Activated T-helper 1 cell treated with anti-CD3 and anti-CD28 coated beads, Interleukin-12 subunit alpha, Interleukin-12 subunit beta, Interleukin-2, Interleukin-4 antibody, amounts not matched to agents 30 ng/mL and 10 ng/mL and 1 ng/mL, durations not matched to agents 14 hours and 24 hours and 36 hours (primary cell): ENCODE data around the gene A3GALT2. TPM values are rescaled to one million over a fixed set of nuclear protein-coding genes. Genes with fewer than 3 reads are reported as not detected.
"Not testable (repeated sequence)": the region's sequence is repeated elsewhere in the genome, so short reads cannot be mapped to it uniquely, and the experiment has no call there.

Experiments
- DNase-seq: peaks from one replicate; pipeline ENCODE4 v3.0.0; 2021; ENCODE audit warnings: low spot score
- H3K27ac Mint-ChIP-seq: one replicate; pipeline ENCODE4 v1.8.0; 2021; ENCODE audit warnings: mild to moderate bottlenecking, mixed read lengths
- H3K27me3 Mint-ChIP-seq: one replicate; pipeline ENCODE4 v1.8.0; 2022; ENCODE audit warnings: mild to moderate bottlenecking, moderate library complexity, mixed read lengths; ENCODE audit not compliant: insufficient read depth
- H3K36me3 Mint-ChIP-seq: one replicate; pipeline ENCODE4 v1.8.0; 2021; ENCODE audit warnings: low read depth, mixed read lengths
- H3K4me1 Mint-ChIP-seq: one replicate; pipeline ENCODE4 v1.8.0; 2021; ENCODE audit warnings: low read depth, mixed read lengths
- H3K4me3 Mint-ChIP-seq: one replicate; pipeline ENCODE4 v1.8.0; 2021; ENCODE audit warnings: mild to moderate bottlenecking, moderate library complexity, mixed read lengths
- H3K9me3 Mint-ChIP-seq: one replicate; pipeline ENCODE4 v1.8.0; 2021; ENCODE audit warnings: mixed read lengths
- intact Hi-C: fragments of 100-400 bp; cut with micrococcal nuclease; formaldehyde crosslinking; loops from one replicate; pipeline ENCODE4 v1.15.1; 2024
- total RNA-seq: library from RNA; stranded (reverse); gene quantifications from 2 replicates; pipeline ENCODE4 v1.2.3, GENCODE V29; 2022

Gene A3GALT2
- total RNA-seq, 1 donor from 2014 or later, result not detected

GRCh38 chr1:33312413-33312749 lies 8.5 kb downstream of the A3GALT2 start:
- no peak overlapping the region for H3K4me3 Mint-ChIP-seq
- no peaks in the 10 kb centered on the region for H3K4me1 Mint-ChIP-seq
- no peaks in the 10 kb centered on the region for H3K9me3 Mint-ChIP-seq
- intact Hi-C loops, result no loop called here
- H3K27ac Mint-ChIP-seq, result no peak overlapping the region
- H3K36me3 Mint-ChIP-seq, result no peaks in the 10 kb centered on the region
- no peak for DNase-seq
- H3K27me3 Mint-ChIP-seq, result peaks cover 12% of the 10 kb centered on the region

- no peaks in the 10 kb centered on the region for H3K36me3 Mint-ChIP-seq
- no peak overlapping the region for H3K4me3 Mint-ChIP-seq
- H3K27ac Mint-ChIP-seq, result no peak overlapping the region
- intact Hi-C loops, result no loop called here
- no peaks in the 10 kb centered on the region for H3K9me3 Mint-ChIP-seq
- H3K27me3 Mint-ChIP-seq, result peaks cover 12% of the 10 kb centered on the region
- H3K4me1 Mint-ChIP-seq, result no peaks in the 10 kb centered on the region
- DNase-seq, result no peak
Observed at GRCh38 chr1:33311706-33312412, 9.0 kb downstream of the A3GALT2 start.

- H3K4me3 Mint-ChIP-seq, result no peak overlapping the region
- intact Hi-C loops, result no loop called here
- H3K27ac Mint-ChIP-seq, result no peak overlapping the region
- DNase-seq, result no peak
- no peaks in the 10 kb centered on the region for H3K4me1 Mint-ChIP-seq
- no peaks in the 10 kb centered on the region for H3K9me3 Mint-ChIP-seq
- H3K27me3 Mint-ChIP-seq, result peaks cover 17% of the 10 kb centered on the region
- no peaks in the 10 kb centered on the region for H3K36me3 Mint-ChIP-seq
Observed at GRCh38 chr1:33310702-33311101, 10.2 kb downstream of the A3GALT2 start.

- peaks cover 25% of the 10 kb centered on the region for H3K27me3 Mint-ChIP-seq
- intact Hi-C loops, H3K27ac Mint-ChIP-seq, H3K4me3 Mint-ChIP-seq, H3K9me3 Mint-ChIP-seq, DNase-seq, H3K36me3 Mint-ChIP-seq, H3K4me1 Mint-ChIP-seq: not testable (repeated sequence)
Observed at GRCh38 chr1:33309351-33309750, 11.5 kb downstream of the A3GALT2 start.

DNA sequence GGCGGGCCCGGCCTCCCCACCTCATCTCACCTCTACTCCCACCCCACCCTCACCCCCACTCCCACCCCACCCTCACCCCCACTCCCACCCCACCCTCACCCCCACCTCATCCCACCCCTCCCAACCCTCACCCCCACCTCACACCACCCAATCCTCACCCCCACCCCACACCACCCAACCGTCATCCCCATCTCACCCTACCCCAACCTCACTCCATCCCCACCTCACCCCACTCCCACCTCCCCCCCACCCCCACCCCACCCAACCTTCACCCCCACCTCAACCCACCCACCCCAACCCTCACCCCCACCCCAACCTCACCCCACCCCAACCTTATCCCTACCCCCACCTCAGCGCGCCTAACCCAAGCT lies 13.4 kb downstream of the A3GALT2 start:
- peaks cover 18% of the 10 kb centered on the region for H3K4me1 Mint-ChIP-seq
- H3K9me3 Mint-ChIP-seq, result no peaks in the 10 kb centered on the region
- intact Hi-C loops, result no loop called here
- peaks cover under 1% of the 10 kb centered on the region for H3K36me3 Mint-ChIP-seq
- DNase-seq, result no peak
- H3K4me3 Mint-ChIP-seq, result no peak overlapping the region
- H3K27ac Mint-ChIP-seq, result no peak overlapping the region
- peaks cover 27% of the 10 kb centered on the region for H3K27me3 Mint-ChIP-seq

DNA sequence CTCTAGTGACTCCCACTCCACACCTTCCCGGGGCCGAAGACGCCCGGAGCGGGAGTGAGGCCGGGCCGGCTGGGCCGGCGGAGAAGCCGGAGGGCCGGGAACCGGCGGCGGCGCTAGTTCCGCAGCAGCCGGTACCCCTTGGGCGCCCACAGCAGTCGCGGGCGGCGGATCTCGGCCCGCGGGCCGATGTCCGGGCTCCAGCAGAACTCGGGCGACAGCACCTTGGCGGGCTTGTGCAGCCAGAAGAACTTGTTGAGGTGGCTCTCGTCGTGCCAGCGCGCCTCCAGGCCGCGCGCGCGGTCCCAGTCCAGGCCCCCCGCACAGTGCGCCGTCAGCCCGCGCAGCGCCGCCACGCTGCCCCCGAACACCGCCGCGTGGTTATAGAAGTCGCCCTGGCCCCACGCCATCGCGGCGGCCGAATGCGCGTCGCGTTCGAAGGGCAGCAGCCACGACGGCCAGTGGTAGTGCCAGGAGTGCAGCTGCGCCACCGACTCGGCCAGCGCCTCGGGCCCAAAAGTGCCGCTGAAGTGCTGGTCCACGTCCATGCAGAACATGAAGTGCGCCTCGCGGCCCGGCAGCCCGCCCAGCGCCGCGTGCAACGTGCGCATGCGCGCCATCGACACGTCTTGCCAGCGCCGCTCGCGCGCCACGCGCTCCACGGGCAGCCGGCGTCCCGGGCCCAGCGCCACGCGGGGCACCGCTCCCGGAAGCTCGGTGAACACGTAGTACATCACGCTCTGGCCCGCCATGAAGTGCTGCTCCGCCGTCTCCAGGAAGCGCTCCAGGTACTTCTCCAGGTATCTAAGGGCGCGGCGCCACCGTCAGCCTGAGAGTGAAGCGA lies 14.0 kb downstream of the A3GALT2 start:
- Mint-ChIP-seq H3K9me3 (no peaks in the 10 kb centered on the region), H3K27me3 (peaks cover 24% of the 10 kb centered on the region), H3K4me1 (peaks cover 24% of the 10 kb centered on the region), H3K36me3 (peaks cover 2% of the 10 kb centered on the region), H3K4me3 (no peak overlapping the region), H3K27ac (no peak overlapping the region)
- intact Hi-C loops, result no loop called here
- no peak for DNase-seq

DNA sequence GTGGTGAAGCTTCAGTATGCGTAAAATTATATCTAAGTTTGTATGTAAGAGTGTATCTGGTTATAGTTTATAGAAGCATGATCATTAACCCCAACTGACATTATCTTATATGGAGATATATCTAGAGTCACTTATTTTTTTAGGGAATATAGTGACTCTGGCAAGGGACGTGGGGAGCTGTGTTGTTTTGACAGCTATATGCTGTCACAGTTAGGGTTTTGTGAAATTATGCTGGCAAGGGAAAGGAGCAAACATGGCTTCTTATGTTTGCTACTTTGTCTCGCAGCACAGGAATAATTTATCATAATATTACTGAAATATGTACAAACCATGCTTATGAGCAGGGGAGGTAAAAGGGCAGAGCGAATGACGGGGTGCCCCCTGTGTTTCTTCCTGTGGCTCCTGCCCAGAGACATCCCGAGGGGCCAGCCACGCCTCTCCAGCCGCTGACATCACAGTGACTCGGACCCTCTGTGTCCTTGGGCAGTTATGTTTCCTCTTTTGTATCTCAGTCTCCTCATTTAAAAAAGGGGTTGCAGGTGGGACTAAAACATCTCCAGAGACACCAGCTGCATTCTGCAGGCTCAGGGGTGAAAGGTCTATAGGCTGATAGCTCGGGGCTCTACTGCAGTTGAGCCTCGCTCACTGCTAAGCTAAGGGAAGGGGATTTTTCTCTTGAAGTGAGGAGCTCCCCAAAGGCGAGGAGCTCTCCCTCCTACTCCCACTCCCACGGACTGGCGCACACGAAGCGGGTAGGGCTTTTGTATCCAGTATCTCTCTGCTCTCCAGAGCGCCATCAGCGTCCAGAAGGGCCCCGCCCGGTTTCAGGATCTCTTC lies 14.9 kb downstream of the A3GALT2 start:
- H3K4me1 Mint-ChIP-seq, result peaks cover 30% of the 10 kb centered on the region
- DNase-seq, result no peak
- intact Hi-C loops, result no loop called here
- no peak overlapping the region for H3K4me3 Mint-ChIP-seq
- H3K36me3 Mint-ChIP-seq, result peaks cover 6% of the 10 kb centered on the region
- no peak overlapping the region for H3K27ac Mint-ChIP-seq
- peaks cover 24% of the 10 kb centered on the region for H3K27me3 Mint-ChIP-seq
- H3K9me3 Mint-ChIP-seq, result no peaks in the 10 kb centered on the region

DNA sequence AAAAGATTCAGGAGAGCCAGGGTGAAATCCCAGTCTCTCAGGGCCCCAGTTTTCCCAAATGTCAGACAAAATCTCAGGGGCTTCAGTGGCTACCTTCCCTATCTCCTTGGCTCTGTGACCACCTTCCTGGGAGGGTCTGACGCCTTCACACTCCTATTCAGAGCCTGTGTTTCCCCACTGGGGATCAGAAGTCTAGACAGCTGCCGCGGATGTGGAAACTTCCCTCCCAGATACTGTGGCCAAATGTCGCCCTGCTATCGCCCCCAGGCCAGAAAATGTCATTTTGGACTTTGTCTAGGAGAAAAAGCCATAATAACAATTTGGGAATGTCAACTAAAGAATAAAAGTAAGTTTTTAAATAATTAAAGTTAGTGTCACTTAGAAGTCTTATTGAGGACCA lies 15.9 kb downstream of the A3GALT2 start:
- Mint-ChIP-seq H3K4me1 (peaks cover 30% of the 10 kb centered on the region), H3K36me3 (peaks cover 8% of the 10 kb centered on the region), H3K27ac (no peak overlapping the region), H3K4me3 (no peak overlapping the region), H3K27me3 (peaks cover 24% of the 10 kb centered on the region), H3K9me3 (no peaks in the 10 kb centered on the region)
- no peak for DNase-seq
- intact Hi-C loops, result no loop called here

DNA sequence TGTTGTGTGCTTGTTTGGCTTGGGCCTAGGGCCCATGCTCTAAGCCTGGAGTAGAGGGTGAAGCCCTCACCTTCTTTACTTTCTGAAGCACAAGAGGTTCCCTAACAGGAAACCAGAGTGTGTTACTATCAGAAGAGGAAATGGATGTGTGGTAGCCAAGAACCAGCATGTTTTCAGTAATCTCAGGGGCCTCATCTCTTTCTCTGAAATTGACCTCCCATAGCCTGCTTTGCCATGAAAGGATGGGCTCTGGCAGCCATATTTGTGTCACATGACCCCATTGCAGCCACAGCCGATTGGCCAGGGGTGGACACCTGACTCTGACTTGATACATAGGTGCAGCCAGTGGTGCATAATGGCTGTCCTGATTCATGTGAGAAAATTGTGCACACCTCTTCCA lies 18.6 kb downstream of the A3GALT2 start:
- H3K4me3 Mint-ChIP-seq, result no peak overlapping the region
- DNase-seq, result peak; percentile 25
- no peaks in the 10 kb centered on the region for H3K9me3 Mint-ChIP-seq
- peaks cover 38% of the 10 kb centered on the region for H3K4me1 Mint-ChIP-seq
- intact Hi-C loops, result no loop called here
- peaks cover 8% of the 10 kb centered on the region for H3K36me3 Mint-ChIP-seq
- peaks cover 19% of the 10 kb centered on the region for H3K27me3 Mint-ChIP-seq
- H3K27ac Mint-ChIP-seq, result peak overlapping the region; percentile 78

DNA sequence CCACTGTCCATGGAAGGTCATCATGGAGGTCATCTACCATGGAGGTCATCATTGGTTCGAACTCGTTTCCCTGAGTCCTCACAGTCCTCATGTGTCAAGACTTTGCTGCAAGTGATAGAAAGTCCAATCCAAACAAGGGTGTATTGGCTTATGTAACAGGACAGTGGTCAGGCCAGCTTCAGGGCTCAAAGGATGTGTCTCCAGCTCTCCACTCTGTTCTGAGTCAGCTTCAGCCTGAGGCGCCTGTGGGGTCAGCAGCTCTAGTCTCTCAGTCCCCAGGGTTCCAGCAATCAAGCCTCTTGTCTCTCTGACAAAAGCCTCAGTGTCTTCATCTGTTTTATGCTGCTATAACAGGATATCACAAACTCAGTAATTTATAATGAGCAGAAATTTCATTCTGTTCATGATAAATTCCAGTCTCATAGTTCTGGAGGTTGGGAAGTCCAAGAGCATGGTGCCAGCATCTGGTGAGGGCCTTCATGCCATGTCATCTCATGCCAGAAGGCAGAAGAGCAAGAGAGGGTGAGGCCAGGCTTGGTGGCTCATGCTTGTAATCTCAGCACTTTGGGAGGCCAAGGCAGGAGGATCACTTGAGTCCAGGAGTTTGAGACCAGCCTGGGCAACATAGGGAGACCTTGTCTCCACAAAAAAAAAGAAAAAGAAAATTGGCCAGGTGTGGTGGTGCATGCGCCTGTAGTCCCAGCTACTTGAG lies 19.5 kb downstream of the A3GALT2 start:
- H3K27me3 Mint-ChIP-seq, result peaks cover 19% of the 10 kb centered on the region
- intact Hi-C loops, result no loop called here
- no peak overlapping the region for H3K27ac Mint-ChIP-seq
- H3K4me3 Mint-ChIP-seq, result no peak overlapping the region
- no peak for DNase-seq
- peaks cover 10% of the 10 kb centered on the region for H3K36me3 Mint-ChIP-seq
- H3K9me3 Mint-ChIP-seq, result no peaks in the 10 kb centered on the region
- H3K4me1 Mint-ChIP-seq, result peaks cover 38% of the 10 kb centered on the region

DNA sequence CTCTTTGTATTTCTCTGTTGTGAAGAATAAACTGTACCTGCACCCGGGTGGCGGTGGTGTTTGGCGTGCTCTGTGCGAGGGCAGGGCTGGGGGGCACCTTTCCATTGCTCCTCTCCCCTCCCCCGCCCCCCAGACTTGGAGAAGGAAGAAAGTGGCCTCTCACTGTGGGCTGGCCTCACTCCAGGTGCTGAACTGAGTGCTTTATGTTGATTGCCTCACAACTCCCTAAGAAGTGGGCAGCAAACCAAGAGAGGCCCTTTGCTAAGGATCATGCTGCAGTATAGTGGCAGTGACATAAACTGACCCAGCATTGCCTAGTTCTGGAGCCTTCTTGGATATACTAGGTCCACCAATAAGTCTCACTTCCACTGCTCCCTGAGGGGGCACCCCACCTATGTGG lies 20.2 kb downstream of the A3GALT2 start:
- peaks cover 11% of the 10 kb centered on the region for H3K27me3 Mint-ChIP-seq
- no peaks in the 10 kb centered on the region for H3K9me3 Mint-ChIP-seq
- no peak for DNase-seq
- H3K27ac Mint-ChIP-seq, result no peak overlapping the region
- peaks cover 10% of the 10 kb centered on the region for H3K36me3 Mint-ChIP-seq
- no peak overlapping the region for H3K4me3 Mint-ChIP-seq
- intact Hi-C loops, result no loop called here
- H3K4me1 Mint-ChIP-seq, result peaks cover 38% of the 10 kb centered on the region

DNA sequence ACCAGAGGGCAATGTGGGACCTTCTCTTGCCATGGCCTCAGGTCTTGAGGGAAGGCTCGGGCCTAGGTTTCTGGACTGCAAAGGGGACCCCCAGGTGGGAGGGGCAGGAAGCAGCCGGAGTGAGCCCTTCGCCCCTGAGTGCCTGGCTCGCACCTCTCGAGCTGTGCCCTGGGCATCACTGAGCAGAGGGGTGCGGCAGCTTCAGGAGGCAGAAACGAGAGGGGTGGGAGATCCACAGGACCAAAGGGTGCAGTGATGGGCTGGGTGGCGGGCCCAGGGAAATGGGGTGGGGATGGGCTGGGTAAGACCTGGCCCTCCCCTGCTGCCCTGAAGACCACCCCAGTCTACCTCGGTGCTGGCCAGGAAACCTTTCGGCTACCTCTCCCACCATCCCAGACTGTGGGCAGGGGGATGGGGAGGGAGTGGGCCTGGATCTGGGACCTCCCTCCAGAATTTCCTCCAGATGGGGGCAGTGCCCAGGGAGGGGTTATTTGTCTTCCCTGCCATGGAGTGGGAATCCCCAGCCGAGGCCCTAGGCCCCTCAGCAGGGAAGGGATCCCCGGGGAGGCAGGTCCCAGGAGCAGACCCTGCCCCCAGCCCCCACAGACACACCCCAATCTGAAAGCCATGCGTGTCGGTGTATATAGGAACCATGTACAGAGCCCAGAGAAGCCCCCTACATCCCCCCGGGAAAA lies 21.3 kb downstream of the A3GALT2 start:
- DNase-seq, result no peak
- no peak overlapping the region for H3K27ac Mint-ChIP-seq
- peaks cover 14% of the 10 kb centered on the region for H3K36me3 Mint-ChIP-seq
- no peak overlapping the region for H3K4me3 Mint-ChIP-seq
- H3K27me3 Mint-ChIP-seq, result peaks cover 2% of the 10 kb centered on the region
- peaks cover 38% of the 10 kb centered on the region for H3K4me1 Mint-ChIP-seq
- intact Hi-C loops, result loop anchor here (5.0 kb wide), 2 partner anchors 42 to 187 kb away; partner anchors contain the start of gene ZNF362
- H3K9me3 Mint-ChIP-seq, result no peaks in the 10 kb centered on the region
